ENCODE results near the gene PTGDR2. TPM values are rescaled to one million over a fixed set of nuclear protein-coding genes. Genes with fewer than 3 reads are reported as not detected.
A peak's percentile ranks its signal among the peaks of the same experiment; 100 is the strongest.

PTGDR2 gene
- total RNA-seq, 4 donors from 2014 or later, result 0.21 to 4.6 (median 0.49) TPM; not detected in 1

- H3K36me3 ChIP-seq, result no peaks in the 10 kb centered on the region
- no peaks in the 10 kb centered on the region for H3K27me3 ChIP-seq
- no peak overlapping the region for H3K27ac ChIP-seq
- TF ChIP-seq POLR2A (IDR thresholded peaks at IDR 0.05) (no peak), CTCF (IDR thresholded peaks at IDR 0.05) (no peak)
- H3K4me3 ChIP-seq, result no peak overlapping the region
- intact Hi-C loops (cut with DNase I; ENCODE audit: low total_unique reads), result no loop called here
- H3K9me3 ChIP-seq, result no peaks in the 10 kb centered on the region
- DNase-seq, result peak in 1 of 2 donors; percentile 11
- no peaks in the 10 kb centered on the region for H3K4me1 ChIP-seq
These were observed 34.9 kb upstream of the PTGDR2 start for GRCh38 chr11:60890696-60891095.

- peak in 1 of 2 donors; percentile 5 for DNase-seq
- Histone ChIP-seq H3K4me1 (no peaks in the 10 kb centered on the region), H3K27me3 (no peaks in the 10 kb centered on the region), H3K4me3 (no peak overlapping the region), H3K36me3 (no peaks in the 10 kb centered on the region), H3K27ac (no peak overlapping the region), H3K9me3 (no peaks in the 10 kb centered on the region)
- intact Hi-C loops (cut with DNase I; ENCODE audit: low total_unique reads), result no loop called here
- TF ChIP-seq CTCF (IDR thresholded peaks at IDR 0.05) (no peak), POLR2A (IDR thresholded peaks at IDR 0.05) (no peak)
These were observed 34.1 kb upstream of the PTGDR2 start for GRCh38 chr11:60889869-60890311.

DNA sequence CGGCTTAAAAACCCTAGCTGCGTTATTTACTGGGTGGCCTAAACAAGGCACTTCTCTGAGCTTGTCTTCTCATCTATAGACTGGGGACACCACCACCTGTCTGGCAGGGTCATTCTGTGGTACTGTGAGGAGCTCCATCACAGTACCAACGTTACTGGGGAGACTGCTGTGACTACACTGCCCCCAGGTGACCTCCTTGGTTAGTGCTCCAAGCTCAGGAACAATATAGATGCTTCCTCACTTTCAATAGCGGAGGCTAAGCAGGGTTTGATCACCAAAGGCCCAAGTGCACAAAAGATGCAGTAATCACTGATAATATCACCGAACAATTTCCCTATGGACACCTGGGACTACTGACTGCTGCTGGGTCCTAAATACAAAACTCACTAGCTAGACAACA is 31.8 kb upstream of the PTGDR2 start:
- TF ChIP-seq POLR2A (IDR thresholded peaks at IDR 0.05), result no peak
- peak in 1 of 4 experiments; percentile 41 for TF ChIP-seq CTCF (IDR thresholded peaks at IDR 0.05)
- Histone ChIP-seq H3K27me3 (no peaks in the 10 kb centered on the region), H3K9me3 (no peaks in the 10 kb centered on the region), H3K4me1 (no peaks in the 10 kb centered on the region), H3K36me3 (no peaks in the 10 kb centered on the region), H3K27ac (no peak overlapping the region), H3K4me3 (no peak overlapping the region)
- DNase-seq, result peak in 1 of 2 donors; percentile 10
- intact Hi-C loops (cut with DNase I; ENCODE audit: low total_unique reads), result no loop called here

DNA sequence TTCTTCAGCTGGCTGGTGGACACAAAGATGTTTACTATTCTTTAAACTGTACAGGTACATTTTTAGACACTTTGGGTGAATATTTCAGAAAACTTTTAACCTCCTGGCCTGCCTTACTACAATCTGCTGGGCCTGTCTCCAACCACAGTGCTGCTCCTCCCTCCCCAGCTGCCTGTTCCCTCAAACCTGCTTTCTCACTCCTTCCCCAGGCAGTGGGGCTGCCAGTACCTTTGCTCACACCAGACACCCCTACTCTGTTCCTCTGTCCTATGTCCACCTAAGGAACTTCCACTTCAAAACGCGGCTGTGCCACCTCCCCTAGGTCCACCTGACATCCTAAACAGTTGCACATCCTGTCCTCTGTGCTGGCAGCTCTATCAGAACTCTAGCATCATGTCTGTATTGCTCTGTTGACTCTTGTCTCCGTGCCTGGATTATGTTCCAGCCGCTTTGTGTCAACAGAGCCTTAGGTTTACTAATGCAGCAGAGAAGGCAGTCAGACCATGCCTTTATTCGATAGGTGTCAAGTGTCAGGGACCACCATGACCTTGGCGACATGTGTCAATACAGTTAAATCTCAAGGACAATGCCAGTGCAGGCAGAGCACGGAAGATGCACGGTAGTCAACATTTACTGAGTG is 25.0 kb upstream of the PTGDR2 start:
- Histone ChIP-seq H3K27ac (no peak overlapping the region), H3K9me3 (no peaks in the 10 kb centered on the region), H3K4me1 (no peaks in the 10 kb centered on the region), H3K4me3 (no peak overlapping the region), H3K36me3 (no peaks in the 10 kb centered on the region), H3K27me3 (no peaks in the 10 kb centered on the region)
- DNase-seq, result peak in 1 of 2 donors; percentile 9
- no peak for TF ChIP-seq CTCF (IDR thresholded peaks at IDR 0.05)
- no peak for TF ChIP-seq POLR2A (IDR thresholded peaks at IDR 0.05)
- intact Hi-C loops (cut with DNase I; ENCODE audit: low total_unique reads), result no loop called here

- DNase-seq, result peak in 1 of 2 donors; percentile 1
- H3K9me3 ChIP-seq, result no peaks in the 10 kb centered on the region
- no peaks in the 10 kb centered on the region for H3K36me3 ChIP-seq
- no peaks in the 10 kb centered on the region for H3K27me3 ChIP-seq
- no peak overlapping the region for H3K4me3 ChIP-seq
- TF ChIP-seq POLR2A (IDR thresholded peaks at IDR 0.05) (no peak), CTCF (IDR thresholded peaks at IDR 0.05) (no peak)
- H3K4me1 ChIP-seq, result no peaks in the 10 kb centered on the region
- no peak overlapping the region for H3K27ac ChIP-seq
- intact Hi-C loops (cut with DNase I; ENCODE audit: low total_unique reads), result no loop called here
These were observed 24.3 kb upstream of the PTGDR2 start for GRCh38 chr11:60879971-60880588.

Measured in uterus (tissue), 4 donors.